DND-41 (cell line): ENCODE results near the gene CADM2.

ENCODE experiments used
- ATAC-seq: fragments of 200-7000 bp; cut with Tn5 transposase; 3 replicates; pipeline ENCODE4 v1.9.1; 2021; ENCODE audit warnings: low read depth; ENCODE audit not compliant: insufficient read depth
- DNase-seq: peaks from one replicate; pipeline ENCODE4 v3.0.0-alpha.2; 2020
- H2AFZ ChIP-seq: 2 replicates; pipeline ENCODE4 v1.6.0; 2012; ENCODE audit warnings: low read depth, low read length
- H3K27ac ChIP-seq: 2 replicates; pipeline ENCODE4 v1.5.1; 2012; ENCODE audit warnings: low read length, inconsistent platforms
- H3K27me3 ChIP-seq: fragments of 200-600 bp; sonication (generic); 2 replicates; pipeline ENCODE4 v1.6.0; 2012; ENCODE audit warnings: low read length, mild to moderate bottlenecking, inconsistent platforms; ENCODE audit not compliant: insufficient read depth, poor library complexity
- H3K36me3 ChIP-seq: 2 replicates; pipeline ENCODE4 v1.5.1; 2012; ENCODE audit warnings: low read length, inconsistent platforms; ENCODE audit not compliant: insufficient read depth
- H3K4me1 ChIP-seq: 2 replicates; pipeline ENCODE4 v1.5.1; 2012; ENCODE audit warnings: mild to moderate bottlenecking, low read length; ENCODE audit not compliant: insufficient read depth
- H3K4me2 ChIP-seq: 2 replicates; pipeline ENCODE4 v1.6.0; 2012; ENCODE audit warnings: mild to moderate bottlenecking, moderate library complexity, low read length, inconsistent platforms; ENCODE audit not compliant: insufficient read depth
- H3K4me3 ChIP-seq, 2 experiments: fragments of 200-600 bp in 1 of 2; shearing (Covaris generic) in 1 of 2; 2 replicates each; pipeline ENCODE4 v1.5.1; 2012 to 2016; ENCODE audit warnings: inconsistent platforms in 2 of 2, low read length in 2 of 2, mild to moderate bottlenecking in 2 of 2, low read depth in 1 of 2, moderate library complexity in 1 of 2
- H3K79me2 ChIP-seq: 2 replicates; pipeline ENCODE4 v1.6.0; 2012; ENCODE audit warnings: low read length, inconsistent platforms; ENCODE audit not compliant: insufficient read depth
- H3K9ac ChIP-seq: 2 replicates; pipeline ENCODE4 v1.6.0; 2012; ENCODE audit warnings: low read depth, mild to moderate bottlenecking, inconsistent platforms, low read length, moderate library complexity
- H3K9me3 ChIP-seq: 2 replicates; pipeline ENCODE4 v1.5.1; 2012; ENCODE audit warnings: low read length, moderate library complexity, mild to moderate bottlenecking, inconsistent platforms; ENCODE audit not compliant: insufficient read depth, severe bottlenecking
- H4K20me1 ChIP-seq: 2 replicates; pipeline ENCODE4 v1.6.0; 2012; ENCODE audit warnings: low read length; ENCODE audit not compliant: insufficient read depth
- EZH2 ChIP-seq: IDR thresholded peaks from 3 replicates; pipeline ENCODE4 v1.6.1; 2012; ENCODE audit warnings: borderline replicate concordance, low read depth, mild to moderate bottlenecking, moderate library complexity, low read length, inconsistent platforms; ENCODE audit not compliant: severe bottlenecking
- TF ChIP-seq, protein P1 (sequence below): IDR thresholded peaks from 2 replicates; pipeline ENCODE4 v1.5.1; 2012; ENCODE audit warnings: borderline replicate concordance, low read length, moderate library complexity, mild to moderate bottlenecking; ENCODE audit not compliant: poor library complexity, severe bottlenecking; ENCODE audit errors: extremely low read depth

Gene CADM2

DNA sequence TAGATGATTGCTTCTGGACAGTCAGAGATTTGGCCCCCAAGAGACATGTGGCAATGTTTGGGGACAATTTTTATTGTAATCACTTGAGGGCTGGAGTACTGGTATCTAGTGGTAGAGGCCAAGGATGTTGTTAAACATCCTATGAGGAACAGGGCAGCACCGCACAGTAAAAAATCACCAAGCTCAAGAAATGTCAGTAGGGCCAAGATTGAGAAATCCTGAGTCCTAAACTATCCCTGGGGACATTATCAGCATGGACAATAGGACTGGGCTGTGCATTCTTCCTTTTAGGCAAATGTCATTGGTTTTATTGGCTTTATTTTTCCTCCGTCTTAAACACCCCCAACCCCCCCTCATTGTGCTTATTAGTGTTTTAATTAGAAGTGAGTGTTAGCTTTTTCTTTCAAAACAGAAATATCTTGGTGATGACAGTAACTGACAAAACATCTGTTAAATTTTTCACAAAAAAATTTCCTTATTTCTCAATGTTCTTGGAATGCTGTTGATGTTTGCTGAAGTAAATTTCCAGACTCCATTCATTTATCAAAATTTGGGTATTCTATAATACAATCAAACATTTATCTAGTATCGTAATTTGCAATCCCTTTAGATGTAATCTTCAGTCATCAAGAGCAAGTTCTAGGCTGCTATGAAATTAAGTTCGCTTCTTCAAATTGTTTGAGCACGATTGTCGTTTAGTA lies 1087.8 kb downstream of the CADM2 start:
- H3K4me3 ChIP-seq, result no peak overlapping the region
- H3K27ac ChIP-seq, result no peak overlapping the region
- no peaks in the 10 kb centered on the region for H3K27me3 ChIP-seq
- no peak for ATAC-seq
- no peak overlapping the region for H3K4me2 ChIP-seq
- no peak for DNase-seq
- H3K9me3 ChIP-seq, result no peaks in the 10 kb centered on the region
- H3K9ac ChIP-seq, result no peak overlapping the region
- no peaks in the 10 kb centered on the region for H4K20me1 ChIP-seq
- H3K79me2 ChIP-seq, result no peaks in the 10 kb centered on the region
- no peak for TF ChIP-seq EZH2
- TF ChIP-seq, protein P1, sequence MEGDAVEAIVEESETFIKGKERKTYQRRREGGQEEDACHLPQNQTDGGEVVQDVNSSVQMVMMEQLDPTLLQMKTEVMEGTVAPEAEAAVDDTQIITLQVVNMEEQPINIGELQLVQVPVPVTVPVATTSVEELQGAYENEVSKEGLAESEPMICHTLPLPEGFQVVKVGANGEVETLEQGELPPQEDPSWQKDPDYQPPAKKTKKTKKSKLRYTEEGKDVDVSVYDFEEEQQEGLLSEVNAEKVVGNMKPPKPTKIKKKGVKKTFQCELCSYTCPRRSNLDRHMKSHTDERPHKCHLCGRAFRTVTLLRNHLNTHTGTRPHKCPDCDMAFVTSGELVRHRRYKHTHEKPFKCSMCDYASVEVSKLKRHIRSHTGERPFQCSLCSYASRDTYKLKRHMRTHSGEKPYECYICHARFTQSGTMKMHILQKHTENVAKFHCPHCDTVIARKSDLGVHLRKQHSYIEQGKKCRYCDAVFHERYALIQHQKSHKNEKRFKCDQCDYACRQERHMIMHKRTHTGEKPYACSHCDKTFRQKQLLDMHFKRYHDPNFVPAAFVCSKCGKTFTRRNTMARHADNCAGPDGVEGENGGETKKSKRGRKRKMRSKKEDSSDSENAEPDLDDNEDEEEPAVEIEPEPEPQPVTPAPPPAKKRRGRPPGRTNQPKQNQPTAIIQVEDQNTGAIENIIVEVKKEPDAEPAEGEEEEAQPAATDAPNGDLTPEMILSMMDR, result no peak
- H3K36me3 ChIP-seq, result no peaks in the 10 kb centered on the region
- H3K4me1 ChIP-seq, result no peaks in the 10 kb centered on the region
- H2AFZ ChIP-seq, result no peak overlapping the region

DNA sequence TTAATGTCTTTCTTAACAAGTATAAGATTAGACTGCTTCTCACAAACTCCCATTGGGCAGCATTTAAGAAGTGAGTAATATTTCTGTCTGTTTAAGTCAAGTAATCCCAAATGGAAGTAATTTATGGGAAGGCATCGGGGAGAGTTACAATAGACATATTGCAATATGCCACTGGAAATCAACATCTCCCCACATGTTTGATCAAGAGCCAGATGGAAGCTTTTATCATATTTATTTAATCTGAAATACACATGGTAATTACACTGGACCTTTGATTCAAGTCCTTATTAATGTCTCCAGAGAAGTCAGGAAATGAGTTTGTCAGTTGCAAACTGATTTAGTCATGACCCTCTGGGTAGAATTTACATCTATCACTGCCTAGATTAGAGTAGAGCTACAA lies 1088.4 kb downstream of the CADM2 start:
- Histone ChIP-seq H3K9ac (no peak overlapping the region), H3K9me3 (no peaks in the 10 kb centered on the region), H3K27me3 (no peaks in the 10 kb centered on the region), H3K4me1 (no peaks in the 10 kb centered on the region), H2AFZ (no peak overlapping the region), H3K36me3 (no peaks in the 10 kb centered on the region), H3K79me2 (no peaks in the 10 kb centered on the region), H3K4me2 (no peak overlapping the region), H3K27ac (no peak overlapping the region), H3K4me3 (no peak overlapping the region), H4K20me1 (no peaks in the 10 kb centered on the region)
- no peak for TF ChIP-seq EZH2
- TF ChIP-seq, protein P1, result no peak
- ATAC-seq, result no peak
- no peak for DNase-seq

DNA sequence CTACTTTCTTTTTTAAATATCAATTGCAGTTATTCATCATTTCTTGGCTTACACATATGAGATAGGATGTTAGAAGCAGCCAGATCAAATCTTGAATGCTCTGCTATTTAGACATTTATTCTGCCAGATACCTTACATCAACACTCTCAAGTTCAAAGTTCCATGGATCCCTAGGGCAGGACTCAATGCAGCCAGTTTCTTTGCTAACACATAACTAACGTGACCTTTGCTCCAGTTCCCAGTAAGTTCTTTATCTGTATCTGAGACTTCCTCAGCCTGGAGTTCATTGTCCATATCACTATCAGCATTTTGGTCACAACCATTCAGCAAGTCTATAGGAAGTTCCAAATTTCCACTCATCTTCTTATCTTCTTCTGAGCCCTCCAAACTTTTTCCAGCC lies 1092.3 kb downstream of the CADM2 start:
- Histone ChIP-seq H3K4me2 (no peak overlapping the region), H3K9me3 (no peaks in the 10 kb centered on the region), H3K27ac (no peak overlapping the region), H3K79me2 (no peaks in the 10 kb centered on the region), H3K27me3 (no peaks in the 10 kb centered on the region), H3K4me1 (no peaks in the 10 kb centered on the region), H2AFZ (no peak overlapping the region), H3K36me3 (no peaks in the 10 kb centered on the region), H3K4me3 (no peak overlapping the region), H3K9ac (no peak overlapping the region), H4K20me1 (no peaks in the 10 kb centered on the region)
- TF ChIP-seq, protein P1, result no peak
- TF ChIP-seq EZH2, result no peak
- ATAC-seq (no peak), DNase-seq (no peak)
